GM12865 (cell line): ENCODE measurements around the gene FEM1B.

Experiments
- DNase-seq: peaks from one replicate; pipeline ENCODE4 v3.0.0; 2010; ENCODE audit warnings: low read depth
- H3K4me3 ChIP-seq: 2 replicates; pipeline ENCODE4 v1.5.1; 2011; ENCODE audit warnings: mild to moderate bottlenecking, low read depth, low read length, control low read depth
- TF ChIP-seq, protein P1 (sequence below): IDR thresholded peaks from 2 replicates; pipeline ENCODE4 v1.5.1; 2011; ENCODE audit warnings: low read length, control low read depth, low read depth, inconsistent platforms; ENCODE audit not compliant: insufficient read depth; ENCODE audit errors: missing control alignments

FEM1B gene

DNA sequence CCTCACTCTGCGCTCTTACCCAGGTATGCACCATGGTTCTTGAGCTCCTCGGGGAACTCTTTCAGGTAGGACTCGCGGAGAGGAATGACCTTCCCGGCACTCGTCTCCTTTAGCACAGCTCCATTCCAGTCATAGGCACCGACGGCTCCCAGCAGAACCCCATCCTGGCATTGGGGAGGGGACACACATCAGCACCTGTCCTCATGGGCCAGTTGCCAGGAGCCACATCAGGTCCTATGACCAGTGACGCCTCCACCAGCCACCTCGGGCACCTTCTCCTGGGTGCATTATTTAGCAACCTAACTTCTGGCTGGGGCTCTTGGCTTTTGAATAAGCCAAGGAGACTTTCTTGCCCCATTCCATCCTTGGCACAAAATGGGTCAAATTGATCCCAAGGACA lies 61.9 kb downstream of the FEM1B start:
- no peak overlapping the region for H3K4me3 ChIP-seq
- DNase-seq = no peak
- TF ChIP-seq, protein P1, sequence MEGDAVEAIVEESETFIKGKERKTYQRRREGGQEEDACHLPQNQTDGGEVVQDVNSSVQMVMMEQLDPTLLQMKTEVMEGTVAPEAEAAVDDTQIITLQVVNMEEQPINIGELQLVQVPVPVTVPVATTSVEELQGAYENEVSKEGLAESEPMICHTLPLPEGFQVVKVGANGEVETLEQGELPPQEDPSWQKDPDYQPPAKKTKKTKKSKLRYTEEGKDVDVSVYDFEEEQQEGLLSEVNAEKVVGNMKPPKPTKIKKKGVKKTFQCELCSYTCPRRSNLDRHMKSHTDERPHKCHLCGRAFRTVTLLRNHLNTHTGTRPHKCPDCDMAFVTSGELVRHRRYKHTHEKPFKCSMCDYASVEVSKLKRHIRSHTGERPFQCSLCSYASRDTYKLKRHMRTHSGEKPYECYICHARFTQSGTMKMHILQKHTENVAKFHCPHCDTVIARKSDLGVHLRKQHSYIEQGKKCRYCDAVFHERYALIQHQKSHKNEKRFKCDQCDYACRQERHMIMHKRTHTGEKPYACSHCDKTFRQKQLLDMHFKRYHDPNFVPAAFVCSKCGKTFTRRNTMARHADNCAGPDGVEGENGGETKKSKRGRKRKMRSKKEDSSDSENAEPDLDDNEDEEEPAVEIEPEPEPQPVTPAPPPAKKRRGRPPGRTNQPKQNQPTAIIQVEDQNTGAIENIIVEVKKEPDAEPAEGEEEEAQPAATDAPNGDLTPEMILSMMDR = no peak

DNA sequence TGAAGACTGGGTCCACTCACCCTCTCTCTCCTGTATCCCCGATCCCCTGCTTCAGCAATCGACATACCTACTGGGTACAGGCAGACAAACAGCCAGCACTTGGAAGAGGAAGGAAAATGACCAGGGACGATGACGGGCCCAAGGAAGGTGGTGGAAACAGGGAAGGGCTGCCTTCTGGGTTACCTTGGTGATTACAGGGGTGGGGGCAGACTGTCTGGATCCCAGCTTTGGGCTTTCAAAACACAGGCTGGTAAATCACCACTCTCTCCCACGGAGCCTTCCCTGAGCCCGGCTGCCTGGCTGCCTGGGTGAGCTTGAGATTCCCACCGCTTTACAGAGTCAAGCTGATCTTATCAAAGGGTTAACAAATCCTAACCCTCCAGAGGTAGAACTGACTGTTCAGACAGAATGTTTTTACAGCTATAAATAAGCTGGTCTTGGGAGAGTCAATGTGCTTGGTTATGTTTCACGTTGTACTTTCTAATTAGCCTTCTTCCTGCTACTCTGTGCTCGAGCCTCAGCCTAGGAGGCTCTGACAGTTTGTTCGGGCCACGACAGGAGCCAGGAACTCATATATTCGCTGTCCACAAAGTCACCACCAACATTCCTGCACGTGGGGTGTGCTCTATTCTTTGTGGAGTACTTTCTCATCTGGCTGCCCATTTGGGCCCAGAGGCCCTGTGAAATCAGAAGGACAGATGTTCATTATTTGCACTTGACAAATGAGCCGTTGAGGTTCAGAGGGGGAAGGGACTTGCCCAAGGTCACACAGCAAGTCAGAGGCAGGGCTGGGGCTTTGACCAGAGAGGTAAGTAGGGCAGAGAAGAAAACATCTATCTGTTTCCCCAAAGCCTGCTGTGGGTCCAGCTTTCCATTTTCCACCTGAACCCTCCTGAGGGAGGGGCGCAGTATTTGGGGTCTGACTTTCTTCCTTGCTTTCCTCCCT lies 63.5 kb downstream of the FEM1B start:
- TF ChIP-seq, protein P1 = no peak
- no peak overlapping the region for H3K4me3 ChIP-seq
- no peak for DNase-seq

DNA sequence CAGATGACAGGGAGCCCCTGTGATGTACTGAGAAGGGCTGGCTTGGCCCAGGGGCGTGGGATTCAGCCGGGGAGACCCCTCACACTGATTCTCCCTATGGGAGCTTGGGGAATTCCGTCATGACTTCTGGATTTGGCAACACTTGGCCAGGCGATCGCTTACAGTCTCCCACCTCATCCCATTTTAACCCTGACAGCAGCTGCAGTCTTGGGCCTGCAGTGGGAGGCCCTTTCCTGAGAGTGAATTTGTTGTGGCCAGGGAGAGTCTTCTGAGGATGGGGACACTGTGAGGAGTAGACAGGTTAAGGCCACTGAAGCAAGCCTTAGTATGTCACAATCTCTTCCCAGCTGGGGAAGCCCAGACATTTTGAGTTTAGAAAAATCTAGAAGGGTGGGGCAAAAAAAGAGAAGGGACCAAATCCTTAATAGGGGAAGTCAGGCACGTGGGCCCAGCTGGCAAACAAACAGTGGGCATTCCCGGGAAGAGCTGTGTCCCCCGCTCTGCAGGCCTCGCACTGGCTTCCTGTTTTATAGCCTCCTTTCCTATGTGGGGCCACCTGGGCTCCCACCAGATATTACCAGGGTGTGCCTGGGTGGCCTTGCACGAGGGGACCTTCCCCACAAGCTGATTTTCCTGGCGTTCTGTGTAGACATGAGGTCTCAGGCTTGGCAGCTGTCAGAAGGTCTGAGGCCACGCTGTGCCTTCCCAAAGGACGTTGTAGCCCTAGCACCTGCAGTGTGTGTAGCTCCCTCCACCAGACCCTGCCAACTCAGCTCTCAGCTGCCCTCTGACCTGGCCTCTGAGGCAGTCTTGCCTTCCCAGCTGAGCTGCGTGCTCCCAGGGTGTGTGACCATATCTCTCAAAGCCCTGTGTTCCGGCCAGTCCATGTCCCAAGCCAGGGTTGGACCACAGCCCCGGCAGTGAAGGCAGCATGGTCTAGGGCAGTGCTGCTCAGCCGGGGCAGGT lies 64.5 kb downstream of the FEM1B start:
- H3K4me3 ChIP-seq = no peak overlapping the region
- TF ChIP-seq, protein P1 = no peak
- no peak for DNase-seq

DNA sequence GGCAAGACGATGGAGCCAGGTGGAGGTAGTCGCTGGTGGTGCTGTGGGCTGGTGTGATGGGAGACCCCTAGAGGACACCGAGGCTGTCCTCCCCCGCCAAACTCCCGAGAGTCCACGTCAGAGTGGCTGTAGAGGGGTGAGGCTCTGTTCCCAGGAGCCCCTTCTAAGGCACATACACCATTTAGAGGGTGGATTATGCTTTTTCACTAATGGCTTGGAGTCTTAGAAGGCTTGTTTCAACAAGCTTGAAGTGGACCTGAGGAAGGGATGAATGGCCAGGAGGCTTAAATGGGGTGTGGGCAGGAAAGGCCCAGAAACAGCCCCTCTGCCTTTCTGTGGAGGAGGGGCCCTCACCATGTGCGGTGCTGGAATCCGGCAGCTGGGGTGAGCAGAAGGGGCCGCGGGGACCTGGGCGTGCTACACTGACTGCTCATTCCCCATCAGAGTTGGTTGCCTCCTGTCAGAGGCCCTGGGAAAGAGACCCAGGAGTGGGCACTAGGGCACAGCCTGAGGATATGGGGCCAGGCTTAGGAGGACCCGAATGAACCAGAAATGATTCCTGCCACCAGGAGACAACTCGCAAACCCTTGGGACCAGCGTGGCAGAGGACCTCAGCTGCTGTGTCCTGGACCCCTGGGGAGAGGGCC lies 66.2 kb downstream of the FEM1B start:
- TF ChIP-seq, protein P1 = no peak
- no peak overlapping the region for H3K4me3 ChIP-seq
- DNase-seq = no peak

DNA sequence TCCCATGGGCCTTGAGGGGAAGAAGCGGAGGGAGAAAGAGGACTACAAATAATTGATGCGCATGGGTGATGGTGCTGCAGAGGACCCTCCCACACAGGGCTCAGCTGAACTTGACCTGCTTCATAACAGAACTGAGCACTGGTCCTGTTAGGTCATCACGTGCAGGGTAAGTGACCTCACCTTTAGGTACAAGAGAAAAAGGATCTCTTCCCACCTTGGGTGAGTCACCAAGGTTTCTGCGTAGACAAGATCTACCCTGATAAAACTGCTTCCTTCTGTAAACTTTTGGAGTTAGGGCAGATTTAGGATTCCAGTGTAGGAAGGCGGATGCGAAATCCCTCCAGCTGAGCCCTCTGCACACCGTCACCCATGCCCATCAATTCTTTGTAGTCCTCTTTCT lies 67.1 kb downstream of the FEM1B start:
- DNase-seq = no peak
- TF ChIP-seq, protein P1 = no peak
- H3K4me3 ChIP-seq = no peak overlapping the region
